Stimulated activated CD4-positive, alpha-beta T cell treated with anti-CD3 and anti-CD28 coated beads, Interleukin-4, amount 100 ng/mL, for 4 hours (primary cell): ENCODE measurements around the gene ATP5F1A.

Experiments
- DNase-seq, 2 experiments: peaks; one replicate each; pipeline ENCODE4 v3.0.0-alpha.2; 2020

The ATP5F1A gene

DNA sequence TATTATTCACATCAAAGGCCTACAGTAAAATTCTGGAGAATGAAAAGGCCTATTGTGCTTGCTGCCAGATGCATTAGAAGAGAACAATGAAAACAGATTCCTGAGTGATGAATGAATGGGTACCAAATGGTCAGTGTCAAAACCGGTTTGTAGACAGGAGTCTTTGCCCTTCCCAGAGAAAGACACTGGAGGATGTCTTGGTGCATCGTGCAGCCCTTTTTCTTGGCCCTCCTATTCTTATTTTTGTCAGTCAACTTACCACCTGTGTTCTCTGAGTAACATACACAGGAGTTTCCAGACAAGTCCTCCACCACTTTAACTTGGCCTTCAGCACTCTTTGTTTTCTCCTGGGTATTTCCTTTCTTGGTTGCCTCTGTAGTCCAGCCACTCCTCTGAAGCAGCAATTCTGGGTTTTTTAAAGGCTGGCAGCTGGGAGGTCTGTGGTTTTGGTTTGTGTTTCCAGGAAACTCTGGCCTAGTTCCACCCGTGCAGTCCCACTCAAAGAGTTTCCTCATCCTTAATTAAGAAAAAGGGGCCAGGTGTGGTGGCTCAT lies 55.4 kb downstream of the ATP5F1A start:
- no peak for DNase-seq

- no peak for DNase-seq
These were observed 57.4 kb downstream of the ATP5F1A start for GRCh38 chr18:46040747-46041104.

GRCh38 chr18:46040033-46040746 lies 57.9 kb downstream of the ATP5F1A start:
- DNase-seq = no peak

DNA sequence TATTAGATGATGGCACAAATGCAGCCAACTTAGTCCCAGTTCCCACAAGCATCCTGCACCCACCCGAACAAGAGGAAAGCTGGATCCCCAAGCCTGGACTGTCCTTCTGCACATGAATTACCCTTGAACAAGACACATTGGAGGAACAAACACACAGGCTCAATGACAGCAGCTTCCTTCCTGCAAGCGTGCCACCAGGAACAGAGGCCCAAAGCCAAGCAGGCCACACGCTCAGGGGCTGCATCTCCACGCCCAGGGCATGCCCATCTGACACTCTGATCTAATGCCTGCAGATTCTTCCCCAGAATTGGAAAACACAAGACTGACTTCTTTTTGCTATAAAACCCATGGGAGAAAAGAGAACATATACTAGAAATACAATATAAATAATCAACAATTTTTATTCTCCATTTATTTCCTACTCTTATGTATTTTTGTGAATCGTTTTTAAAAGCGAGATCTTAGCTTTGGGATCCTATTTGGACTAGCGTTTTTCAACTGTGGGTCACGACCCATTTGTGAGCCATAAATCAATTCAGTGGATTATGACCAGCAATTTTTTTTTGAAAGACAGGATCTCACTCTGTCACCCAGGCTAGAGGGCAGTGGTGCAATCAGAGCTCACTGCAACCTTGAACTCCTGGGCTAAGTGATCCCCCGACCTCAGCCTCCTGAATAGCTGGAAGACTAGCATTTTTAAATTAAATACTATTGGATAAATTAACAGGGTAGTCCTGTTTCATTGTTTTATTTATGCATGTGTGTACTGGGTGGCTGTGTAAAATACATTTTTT lies 60.4 kb downstream of the ATP5F1A start:
- DNase-seq = no peak

DNA sequence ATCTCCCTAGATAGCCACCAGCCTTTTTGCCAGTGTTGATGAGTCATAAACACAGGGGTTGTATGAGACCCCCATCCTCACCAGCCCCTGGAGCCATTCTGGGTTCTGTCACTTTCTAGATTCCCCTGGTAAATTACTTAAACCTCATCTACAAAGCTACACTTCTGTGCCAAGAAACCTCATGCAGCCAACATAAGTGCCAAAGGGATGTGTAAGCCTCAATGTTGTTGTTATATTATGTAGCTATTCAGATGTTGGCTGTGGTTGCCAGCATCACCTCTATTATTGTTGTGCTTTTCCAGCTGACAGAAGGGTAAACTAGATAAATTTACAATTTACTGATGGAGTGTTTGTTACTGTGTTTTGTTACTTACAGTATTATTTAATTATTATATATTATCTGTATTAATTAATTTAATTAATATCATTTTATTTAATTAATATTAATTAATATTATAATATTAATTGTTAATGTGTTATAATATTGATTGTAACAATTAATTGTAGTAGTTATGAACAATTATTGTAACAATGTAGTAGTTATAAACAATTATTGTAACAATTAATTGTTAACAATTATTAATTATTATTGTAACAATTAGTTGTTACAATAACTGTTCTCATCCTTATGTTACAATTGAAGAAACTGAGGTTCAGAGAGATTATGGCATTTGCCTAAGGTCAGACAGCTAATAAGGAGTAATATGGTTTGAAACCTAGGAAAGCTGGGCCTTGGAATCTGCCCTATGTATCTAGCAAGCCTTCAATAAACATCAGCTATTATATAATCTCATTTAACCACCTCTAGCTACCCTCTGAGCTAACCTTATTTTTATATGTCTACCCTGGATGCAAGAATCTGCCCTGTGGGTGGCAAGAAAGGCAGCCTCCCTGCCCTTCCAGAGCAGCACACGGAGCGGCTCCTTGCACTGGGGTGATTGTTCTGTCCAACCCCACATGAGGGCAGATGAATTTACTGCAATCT lies 62.1 kb downstream of the ATP5F1A start:
- no peak for DNase-seq

- DNase-seq = no peak
These were observed 63.9 kb downstream of the ATP5F1A start for GRCh38 chr18:46034230-46034629.

DNA sequence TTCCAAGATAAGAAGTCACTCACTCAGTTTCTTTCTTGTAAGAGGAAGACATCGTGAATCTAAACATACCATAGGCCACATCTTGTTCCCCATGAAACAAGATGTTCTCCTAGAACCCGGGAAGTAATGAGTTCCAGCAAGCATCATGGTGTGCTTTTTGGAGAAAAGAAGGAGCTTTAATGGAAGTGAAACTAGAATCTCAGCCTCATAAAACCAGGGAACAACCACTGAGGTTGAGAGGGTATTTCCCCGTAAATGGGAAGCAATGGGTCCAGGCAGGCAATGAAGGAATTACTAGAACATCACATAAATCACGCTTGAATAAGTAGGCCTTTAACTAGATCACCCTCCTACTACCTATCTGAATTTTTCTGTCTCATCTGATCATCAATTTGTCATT lies 66.4 kb downstream of the ATP5F1A start:
- no peak for DNase-seq
